GM13976 (cell line): ENCODE results near the gene PRKAG3.
A peak's percentile ranks its signal among the peaks of the same experiment; 100 is the strongest.

Experiments
- DNase-seq: peaks from one replicate; pipeline ENCODE4 v3.0.0; 2012; ENCODE audit warnings: low spot score
- in situ Hi-C: fragments of 300-500 bp; cut with MboI; formaldehyde crosslinking; loops from one replicate; pipeline ENCODE4 v1.12.0; 2022; ENCODE audit warnings: low sequenced_read_pairs, mixed read lengths, inconsistent platforms; ENCODE audit not compliant: unreplicated experiment
- TF ChIP-seq, protein P1 (sequence below): IDR thresholded peaks from 2 replicates; pipeline ENCODE4 v1.5.1; 2012; ENCODE audit warnings: borderline replicate concordance, mild to moderate bottlenecking; ENCODE audit not compliant: insufficient read depth; ENCODE audit errors: extremely low read depth, missing control alignments, control extremely low read depth

The PRKAG3 gene

DNA sequence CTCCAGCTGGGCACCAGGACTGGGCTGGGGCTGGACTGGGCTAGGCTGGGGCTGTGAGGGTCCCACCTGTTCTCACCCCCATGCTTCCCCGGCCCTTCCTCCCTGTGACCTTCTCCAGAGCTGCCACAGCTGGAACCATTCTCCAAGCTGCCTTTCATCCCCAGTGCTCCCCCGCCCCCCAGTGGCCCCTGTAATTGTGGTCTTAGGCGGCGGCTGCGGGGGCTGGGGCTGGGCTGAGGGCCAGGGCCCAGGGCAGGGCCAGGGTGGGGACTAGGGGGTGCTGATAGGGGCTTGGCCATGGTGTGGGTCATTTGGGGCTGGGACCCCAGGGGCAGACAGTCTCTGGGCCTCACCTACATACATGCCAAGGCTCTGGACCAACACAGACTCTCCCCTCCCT lies 46.3 kb upstream of the PRKAG3 start:
- in situ Hi-C loops, result no loop called here
- DNase-seq, result no peak
- TF ChIP-seq, protein P1, sequence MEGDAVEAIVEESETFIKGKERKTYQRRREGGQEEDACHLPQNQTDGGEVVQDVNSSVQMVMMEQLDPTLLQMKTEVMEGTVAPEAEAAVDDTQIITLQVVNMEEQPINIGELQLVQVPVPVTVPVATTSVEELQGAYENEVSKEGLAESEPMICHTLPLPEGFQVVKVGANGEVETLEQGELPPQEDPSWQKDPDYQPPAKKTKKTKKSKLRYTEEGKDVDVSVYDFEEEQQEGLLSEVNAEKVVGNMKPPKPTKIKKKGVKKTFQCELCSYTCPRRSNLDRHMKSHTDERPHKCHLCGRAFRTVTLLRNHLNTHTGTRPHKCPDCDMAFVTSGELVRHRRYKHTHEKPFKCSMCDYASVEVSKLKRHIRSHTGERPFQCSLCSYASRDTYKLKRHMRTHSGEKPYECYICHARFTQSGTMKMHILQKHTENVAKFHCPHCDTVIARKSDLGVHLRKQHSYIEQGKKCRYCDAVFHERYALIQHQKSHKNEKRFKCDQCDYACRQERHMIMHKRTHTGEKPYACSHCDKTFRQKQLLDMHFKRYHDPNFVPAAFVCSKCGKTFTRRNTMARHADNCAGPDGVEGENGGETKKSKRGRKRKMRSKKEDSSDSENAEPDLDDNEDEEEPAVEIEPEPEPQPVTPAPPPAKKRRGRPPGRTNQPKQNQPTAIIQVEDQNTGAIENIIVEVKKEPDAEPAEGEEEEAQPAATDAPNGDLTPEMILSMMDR, result no peak

DNA sequence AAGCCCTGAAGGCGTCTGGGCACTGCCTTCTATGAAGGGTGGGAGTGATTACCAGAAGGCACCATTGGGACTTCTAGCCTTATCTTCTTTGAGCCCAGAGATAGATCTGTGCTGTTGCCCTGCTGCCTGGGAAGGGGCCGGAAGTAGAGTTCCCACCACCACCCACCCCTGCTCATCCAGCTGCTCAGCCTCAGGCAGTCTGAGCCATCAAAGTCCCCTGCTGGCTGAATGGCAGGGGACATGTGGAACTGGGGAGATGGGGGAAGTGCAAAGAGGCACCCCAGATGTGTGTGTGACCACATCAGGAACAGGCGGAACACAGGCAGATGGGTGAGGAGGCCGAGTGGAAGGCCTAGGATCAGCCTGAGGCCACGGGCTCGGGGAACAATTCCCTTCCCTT lies 45.7 kb upstream of the PRKAG3 start:
- no peak for DNase-seq
- TF ChIP-seq, protein P1, result no peak
- in situ Hi-C loops, result no loop called here

- peak; percentile 74 for DNase-seq
- TF ChIP-seq, protein P1, result peak; percentile 91
- in situ Hi-C loops, result no loop called here
Observed at GRCh38 chr2:218876562-218877219, 45.1 kb upstream of the PRKAG3 start.

- TF ChIP-seq, protein P1, result no peak
- in situ Hi-C loops, result no loop called here
Observed at GRCh38 chr2:218875692-218876246, 44.2 kb upstream of the PRKAG3 start.

GRCh38 chr2:218873359-218874194 lies 42.0 kb upstream of the PRKAG3 start:
- TF ChIP-seq, protein P1, result no peak
- in situ Hi-C loops, result no loop called here
- no peak for DNase-seq

More at GRCh38 chr2:218875692-218876246, 44.2 kb upstream of the PRKAG3 start:
- no peak for DNase-seq

GRCh38 chr2:218872645-218873358 lies 41.2 kb upstream of the PRKAG3 start:
- TF ChIP-seq, protein P1, result no peak
- DNase-seq, result no peak
- in situ Hi-C loops, result no loop called here
